Stomach (tissue), 9 donors: ENCODE data around the gene FBH1. TPM values are rescaled to one million over a fixed set of nuclear protein-coding genes. Genes with fewer than 3 reads are reported as not detected.
A peak's percentile ranks its signal among the peaks of the same experiment; 100 is the strongest.

Experiments
- DNase-seq, 2 donors: peaks; one replicate each; pipeline versions ENCODE4 v3.0.0 to v3.0.0-alpha.2; 2013 to 2019
- H3K27ac ChIP-seq, 5 donors: fragments of 200-600 bp in 4 of 5; sonication (generic) in 4 of 5; one replicate each; pipeline ENCODE4 v1.5.1; 2013 to 2019; ENCODE audit warnings: mild to moderate bottlenecking in 1 of 5, moderate library complexity in 1 of 5
- H3K27me3 ChIP-seq, 3 donors: fragments of 200-600 bp; sonication (generic); one replicate each; pipeline ENCODE4 v1.5.1; 2017 to 2019; ENCODE audit warnings: mixed run types in 1 of 3
- H3K36me3 ChIP-seq, 4 donors: fragments of 200-600 bp; sonication (generic); 1 replicate in 3 of 4; 2 replicates in 1 of 4; pipeline ENCODE4 v1.5.1; 2016 to 2019
- H3K4me1 ChIP-seq, 4 donors: fragments of 200-600 bp; sonication (generic); one replicate each; pipeline ENCODE4 v1.5.1; 2016 to 2019
- H3K4me3 ChIP-seq, 4 donors: fragments of 200-600 bp; sonication (generic) in 3 of 4; one replicate each; pipeline ENCODE4 v1.5.1; 2016 to 2019; ENCODE audit warnings: mild to moderate bottlenecking in 1 of 4
- H3K9me3 ChIP-seq, 4 donors: fragments of 200-600 bp; sonication (generic); one replicate each; pipeline ENCODE4 v1.5.1; 2016 to 2019
- CTCF ChIP-seq, 7 experiments: fragments of 450-650 bp in 4 of 7; fragments of 200-600 bp in 3 of 7; sonication (generic) in 3 of 7; IDR thresholded peaks; one replicate each; pipeline ENCODE4 v1.5.1; 2016 to 2019; ENCODE audit warnings: antibody characterized with exemption in 7 of 7, control low read depth in 2 of 7, mild to moderate bottlenecking in 1 of 7
- EP300 ChIP-seq: sonication (generic); formaldehyde crosslinking; IDR thresholded peaks from one replicate; pipeline ENCODE4 v1.6.1; 2017; ENCODE audit warnings: antibody characterized with exemption
- POLR2A ChIP-seq, 4 donors: fragments of 450-650 bp; IDR thresholded peaks; one replicate each; pipeline ENCODE4 v1.6.1; 2016; ENCODE audit warnings: antibody characterized with exemption in 4 of 4, control low read depth in 2 of 4, mild to moderate bottlenecking in 1 of 4, moderate library complexity in 1 of 4
- POLR2AphosphoS5 ChIP-seq, 3 donors: sonication (generic); formaldehyde crosslinking; IDR thresholded peaks; one replicate each; pipeline ENCODE4 v1.6.1; 2016; ENCODE audit warnings: antibody characterized with exemption in 3 of 3
- WGBS, 5 donors: extraction: QIAGEN DNeasy Blood & Tissue Kit in 3 of 5; methylation state at CpG; one replicate each; pipeline versions ENCODE4 v1.1.5 to v1.1.7; 2013 to 2018; 5-methylcytosine and 5-hydroxymethylcytosine counted together
- intact Hi-C: fragments of 100-400 bp; cut with DNase I; formaldehyde crosslinking; loops from one replicate; pipeline ENCODE4 v1.15.1; 2023; ENCODE audit warnings: low total_unique reads
- polyA plus RNA-seq, 3 donors: library from polyadenylated mRNA; stranded (reverse); fragments of 200-250 nt; gene quantifications; one replicate each; pipeline ENCODE4 v1.2.3, GENCODE V29; 2013
- total RNA-seq, 5 donors: library from RNA; depleted of rRNA; stranded (reverse); fragments of >200 nt; gene quantifications; one replicate each; pipeline versions ENCODE4 v1.1.0 to v1.2.3, GENCODE V29; 2014 to 2016
- donor health status: healthy with polysubstance abuse.
- donor health status: Bipolar disorder and iron deficiency.
- donor health status: healthy.

Gene FBH1
- total and polyA plus RNA-seq, 8 donors, result 38.4 to 192 (median 53.3) TPM

GRCh38 chr10:5893321-5893720 is 3.3 kb downstream of the FBH1 start:
- Histone ChIP-seq H3K36me3 (peaks cover 0 to 38% (median 32%) of the 10 kb centered on the region in 4 donors), H3K4me3 (no peak overlapping the region), H3K27ac (no peak overlapping the region), H3K4me1 (peaks cover 18 to 46% (median 39%) of the 10 kb centered on the region in 4 donors), H3K9me3 (peaks cover 0 to 7% (median 6%) of the 10 kb centered on the region in 4 donors), H3K27me3 (no peaks in the 10 kb centered on the region)
- TF ChIP-seq POLR2A (IDR thresholded peaks at IDR 0.05), result no peak
- intact Hi-C loops, result no loop called here
- no peak for DNase-seq
- 55 to 85% (median 80%) methylated on average over 2 of the region's 2 CpGs for WGBS, 5 donors

DNA sequence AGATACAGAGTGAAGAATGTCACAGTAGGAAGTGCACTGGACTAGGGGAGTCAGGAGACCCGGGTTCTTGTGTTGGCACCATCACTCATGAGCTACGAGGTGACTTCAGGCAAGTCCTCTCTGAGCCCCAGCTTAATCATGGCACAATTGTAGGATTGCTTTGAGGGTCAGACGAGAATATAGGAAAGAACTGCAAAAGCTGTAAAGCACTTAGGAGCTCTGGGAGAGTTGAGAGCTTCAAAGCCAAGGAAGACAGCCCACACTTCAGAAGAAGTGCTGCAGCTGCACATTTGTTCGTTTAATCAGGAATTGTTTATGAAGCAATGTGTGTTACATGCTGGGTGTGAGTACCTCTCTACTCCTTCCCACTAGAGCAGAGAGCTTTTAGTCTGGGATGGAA is 4.4 kb downstream of the FBH1 start:
- Histone ChIP-seq H3K27ac (no peak overlapping the region), H3K4me1 (peaks cover 18 to 38% (median 31%) of the 10 kb centered on the region in 4 donors), H3K36me3 (peaks cover 0 to 46% (median 34%) of the 10 kb centered on the region in 4 donors), H3K9me3 (peaks cover 0 to 10% (median 6%) of the 10 kb centered on the region in 4 donors), H3K4me3 (no peak overlapping the region), H3K27me3 (no peaks in the 10 kb centered on the region)
- intact Hi-C loops, result no loop called here
- no peak for TF ChIP-seq POLR2AphosphoS5 (IDR thresholded peaks at IDR 0.05)
- no peak for TF ChIP-seq POLR2A (IDR thresholded peaks at IDR 0.05)
- no peak for TF ChIP-seq EP300
- TF ChIP-seq CTCF (IDR thresholded peaks at IDR 0.05), result no peak
- no peak for DNase-seq
- WGBS, 5 donors, result 81 to 89% (median 85%) methylated on average over 4 of the region's 4 CpGs

DNA sequence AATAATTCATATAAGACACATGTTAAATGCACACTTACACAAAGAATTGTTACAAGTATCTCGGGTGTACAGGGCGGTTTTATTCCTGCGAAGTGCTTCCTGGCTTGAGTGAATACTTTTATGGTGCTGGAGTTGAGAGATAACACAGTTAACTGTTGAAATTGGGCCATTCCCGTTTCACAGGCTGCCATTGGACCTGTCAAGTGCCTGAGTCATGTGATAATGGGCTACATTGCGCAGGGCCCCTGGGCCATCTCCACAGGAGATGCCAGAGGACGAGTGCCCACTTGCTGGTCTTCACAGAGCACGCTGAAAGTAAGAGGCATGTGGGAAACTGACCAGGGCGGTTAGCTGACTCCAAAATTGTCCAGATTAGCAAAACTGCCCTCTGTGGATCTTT is 4.8 kb downstream of the FBH1 start:
- intact Hi-C loops, result no loop called here
- H3K27me3 ChIP-seq, result no peaks in the 10 kb centered on the region
- peaks cover 0 to 46% (median 34%) of the 10 kb centered on the region in 4 donors for H3K36me3 ChIP-seq
- no peak for DNase-seq
- peaks cover 0 to 10% (median 6%) of the 10 kb centered on the region in 4 donors for H3K9me3 ChIP-seq
- TF ChIP-seq POLR2A (IDR thresholded peaks at IDR 0.05) (no peak), POLR2AphosphoS5 (IDR thresholded peaks at IDR 0.05) (no peak), CTCF (IDR thresholded peaks at IDR 0.05) (no peak), EP300 (no peak)
- H3K4me3 ChIP-seq, result no peak overlapping the region
- whole genome bisulfite sequencing, 5 donors, result 93 to 95% (median 93%) methylated on average over 8 of the region's 8 CpGs
- H3K4me1 ChIP-seq, result peaks cover 18 to 38% (median 31%) of the 10 kb centered on the region in 4 donors
- H3K27ac ChIP-seq, result no peak overlapping the region

DNA sequence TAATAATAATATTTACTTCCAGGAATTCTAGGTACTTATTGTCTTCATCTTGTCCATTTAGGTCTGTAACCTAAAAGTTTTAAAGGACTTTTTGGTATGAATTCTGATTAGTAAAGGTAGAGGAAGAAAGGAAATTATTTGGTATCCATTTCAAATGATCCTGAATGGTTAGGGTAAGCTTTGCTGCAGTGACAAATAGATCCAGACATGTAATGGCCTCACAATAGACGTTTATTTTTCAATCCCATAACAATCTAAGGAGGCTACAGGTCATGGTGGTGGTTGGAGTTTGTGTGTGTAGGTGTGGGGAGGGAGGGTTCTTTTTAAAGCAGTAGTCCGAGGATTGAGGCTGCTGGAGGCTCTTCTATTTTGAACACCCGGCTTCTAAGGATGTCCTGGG is 5.3 kb downstream of the FBH1 start:
- TF ChIP-seq EP300 (no peak), POLR2AphosphoS5 (IDR thresholded peaks at IDR 0.05) (no peak), POLR2A (IDR thresholded peaks at IDR 0.05) (no peak), CTCF (IDR thresholded peaks at IDR 0.05) (no peak)
- H3K36me3 ChIP-seq, result peaks cover 0 to 46% (median 34%) of the 10 kb centered on the region in 4 donors
- intact Hi-C loops, result no loop called here
- no peaks in the 10 kb centered on the region for H3K27me3 ChIP-seq
- peaks cover 0 to 10% (median 6%) of the 10 kb centered on the region in 4 donors for H3K9me3 ChIP-seq
- WGBS, 5 donors, result 60 to 87% (median 85%) methylated on average over 3 of the region's 3 CpGs
- no peak overlapping the region for H3K4me3 ChIP-seq
- H3K4me1 ChIP-seq, result peaks cover 18 to 38% (median 31%) of the 10 kb centered on the region in 4 donors
- H3K27ac ChIP-seq, result no peak overlapping the region
- no peak for DNase-seq

- DNase-seq, result peak in 1 of 2 donors; percentile 10
Observed at GRCh38 chr10:5895804-5896203, 5.8 kb downstream of the FBH1 start.

More at GRCh38 chr10:5895804-5896203, 5.8 kb downstream of the FBH1 start:
- H3K4me3 ChIP-seq, result no peak overlapping the region
- peaks cover 0 to 10% (median 6%) of the 10 kb centered on the region in 4 donors for H3K9me3 ChIP-seq
- intact Hi-C loops, result no loop called here
- no peaks in the 10 kb centered on the region for H3K27me3 ChIP-seq
- TF ChIP-seq POLR2A (IDR thresholded peaks at IDR 0.05) (no peak), CTCF (IDR thresholded peaks at IDR 0.05) (no peak), POLR2AphosphoS5 (IDR thresholded peaks at IDR 0.05) (no peak), EP300 (no peak)
- H3K4me1 ChIP-seq, result peaks cover 17 to 35% (median 29%) of the 10 kb centered on the region in 4 donors
- WGBS, 5 donors, result 81 to 88% (median 87%) methylated on average over 9 of the region's 9 CpGs
- H3K27ac ChIP-seq, result peak overlapping the region in 1 of 5 donors; percentile 30
- H3K36me3 ChIP-seq, result peaks cover 0 to 46% (median 34%) of the 10 kb centered on the region in 4 donors
